HG03097 (cell line): ENCODE results near the gene MAGI2.
"Not testable (repeated sequence)": the region's sequence is repeated elsewhere in the genome, so short reads cannot be mapped to it uniquely, and the experiment has no call there.

ENCODE experiments used
- ATAC-seq: cut with Tn5 transposase; IDR thresholded peaks from one replicate; pipeline ENCODE4 v1.9.1; 2021; ENCODE audit not compliant: unreplicated experiment, low FRiP score

Gene MAGI2

GRCh38 chr7:78528964-78529363 is 924.5 kb downstream of the MAGI2 start:
- ATAC-seq = no peak

- ATAC-seq = no peak
Observed at GRCh38 chr7:78523930-78524329, 929.5 kb downstream of the MAGI2 start.

- no peak for ATAC-seq
Observed at GRCh38 chr7:78521961-78522360, 931.5 kb downstream of the MAGI2 start.

- no peak for ATAC-seq
Observed at GRCh38 chr7:78516450-78516849, 937.0 kb downstream of the MAGI2 start.

- no peak for ATAC-seq
Observed at GRCh38 chr7:78514634-78515033, 938.8 kb downstream of the MAGI2 start.

- ATAC-seq = no peak
Observed at GRCh38 chr7:78510580-78511188, 942.8 kb downstream of the MAGI2 start.

- ATAC-seq = not testable (repeated sequence)
Observed at GRCh38 chr7:78503301-78503700, 950.2 kb downstream of the MAGI2 start.

- no peak for ATAC-seq
Observed at GRCh38 chr7:78501064-78501463, 952.4 kb downstream of the MAGI2 start.

- ATAC-seq = no peak
Observed at GRCh38 chr7:78499971-78500370, 953.5 kb downstream of the MAGI2 start.

- no peak for ATAC-seq
Observed at GRCh38 chr7:78499283-78499682, 954.2 kb downstream of the MAGI2 start.

- no peak for ATAC-seq
Observed at GRCh38 chr7:78497728-78498427, 955.6 kb downstream of the MAGI2 start.

- ATAC-seq = no peak
Observed at GRCh38 chr7:78496096-78496630, 957.3 kb downstream of the MAGI2 start.

GRCh38 chr7:78493401-78493800 is 960.1 kb downstream of the MAGI2 start:
- ATAC-seq = no peak

- no peak for ATAC-seq
Observed at GRCh38 chr7:78492146-78492545, 961.3 kb downstream of the MAGI2 start.

- no peak for ATAC-seq
Observed at GRCh38 chr7:78490524-78490923, 962.9 kb downstream of the MAGI2 start.

GRCh38 chr7:78489476-78490240 is 963.8 kb downstream of the MAGI2 start:
- no peak for ATAC-seq

GRCh38 chr7:78487464-78487863 is 966.0 kb downstream of the MAGI2 start:
- no peak for ATAC-seq

- ATAC-seq = no peak
Observed at GRCh38 chr7:78479348-78479747, 974.1 kb downstream of the MAGI2 start.

GRCh38 chr7:78476851-78477405 is 976.5 kb downstream of the MAGI2 start:
- ATAC-seq = no peak

GRCh38 chr7:78473571-78474301 is 979.7 kb downstream of the MAGI2 start:
- ATAC-seq = no peak
